Neural crest cell (in vitro differentiated cells): ENCODE measurements around the gene KIAA0408. TPM values are rescaled to one million over a fixed set of nuclear protein-coding genes. Genes with fewer than 3 reads are reported as not detected.

Experiments used
- DNase-seq: peaks from one replicate; pipeline ENCODE4 v3.0.0; 2021; ENCODE audit warnings: low read depth, mixed read lengths, low spot score
- H3K27ac Mint-ChIP-seq: one replicate; pipeline ENCODE4 v1.8.0; 2021; ENCODE audit warnings: mild to moderate bottlenecking, mixed read lengths; ENCODE audit not compliant: unreplicated experiment
- H3K27me3 Mint-ChIP-seq: 2 replicates; pipeline ENCODE4 v1.8.0; 2021; ENCODE audit warnings: low read depth, mild to moderate bottlenecking, mixed read lengths
- H3K36me3 Mint-ChIP-seq: 2 replicates; pipeline ENCODE4 v1.8.0; 2021; ENCODE audit warnings: low read depth, mild to moderate bottlenecking, mixed read lengths
- H3K4me1 Mint-ChIP-seq: 2 replicates; pipeline ENCODE4 v1.8.0; 2021; ENCODE audit warnings: mixed read lengths
- H3K4me3 Mint-ChIP-seq: one replicate; pipeline ENCODE4 v1.8.0; 2021; ENCODE audit warnings: mild to moderate bottlenecking, mixed read lengths
- H3K9me3 Mint-ChIP-seq: 2 replicates; pipeline ENCODE4 v1.8.0; 2021; ENCODE audit warnings: mixed read lengths
- CTCF ChIP-seq: fragments of 200-600 bp; sonication (generic); conservative IDR thresholded peaks from 2 replicates; pipeline ENCODE4 v1.5.0; 2021; ENCODE audit warnings: antibody characterized with exemption, mild to moderate bottlenecking
- total RNA-seq: library from RNA; stranded (reverse); gene quantifications from 2 replicates; pipeline ENCODE4 v1.2.1, GENCODE V29; 2021

Gene KIAA0408
- total RNA-seq, 1 donor from 2014 or later, result 39.1 TPM

- DNase-seq, result no peak
- Mint-ChIP-seq H3K36me3 (peaks cover 23% of the 10 kb centered on the region), H3K4me3 (no peak overlapping the region), H3K27me3 (no peaks in the 10 kb centered on the region), H3K9me3 (no peaks in the 10 kb centered on the region), H3K27ac (no peak overlapping the region), H3K4me1 (no peaks in the 10 kb centered on the region)
- TF ChIP-seq CTCF, result no peak
These were observed 7.8 kb downstream of the KIAA0408 start for GRCh38 chr6:127451388-127451787.

- no peak overlapping the region for H3K4me3 Mint-ChIP-seq
These were observed 11.4 kb downstream of the KIAA0408 start for GRCh38 chr6:127447780-127448179.

GRCh38 chr6:127446356-127446755 is 12.8 kb downstream of the KIAA0408 start:
- no peak for DNase-seq
- Mint-ChIP-seq H3K4me1 (no peaks in the 10 kb centered on the region), H3K27ac (no peak overlapping the region), H3K36me3 (peaks cover 24% of the 10 kb centered on the region), H3K9me3 (no peaks in the 10 kb centered on the region), H3K4me3 (no peak overlapping the region), H3K27me3 (no peaks in the 10 kb centered on the region)
- TF ChIP-seq CTCF, result no peak

More at GRCh38 chr6:127447780-127448179, 11.4 kb downstream of the KIAA0408 start:
- no peak for DNase-seq
- no peak overlapping the region for H3K27ac Mint-ChIP-seq
- H3K27me3 Mint-ChIP-seq, result no peaks in the 10 kb centered on the region
- H3K4me1 Mint-ChIP-seq, result no peaks in the 10 kb centered on the region
- TF ChIP-seq CTCF, result no peak
- no peaks in the 10 kb centered on the region for H3K9me3 Mint-ChIP-seq
- peaks cover 25% of the 10 kb centered on the region for H3K36me3 Mint-ChIP-seq

GRCh38 chr6:127441881-127442280 is 17.3 kb downstream of the KIAA0408 start:
- no peak for DNase-seq
- Mint-ChIP-seq H3K27ac (no peak overlapping the region), H3K4me3 (no peak overlapping the region), H3K27me3 (no peaks in the 10 kb centered on the region), H3K36me3 (peaks cover 23% of the 10 kb centered on the region), H3K4me1 (no peaks in the 10 kb centered on the region), H3K9me3 (no peaks in the 10 kb centered on the region)
- TF ChIP-seq CTCF, result no peak

GRCh38 chr6:127439718-127440117 is 19.5 kb downstream of the KIAA0408 start:
- Mint-ChIP-seq H3K4me1 (no peaks in the 10 kb centered on the region), H3K27me3 (no peaks in the 10 kb centered on the region), H3K4me3 (no peak overlapping the region), H3K9me3 (no peaks in the 10 kb centered on the region), H3K27ac (no peak overlapping the region), H3K36me3 (peaks cover 20% of the 10 kb centered on the region)
- no peak for DNase-seq
- TF ChIP-seq CTCF, result no peak
